Endothelial cell of umbilical vein (primary cell): Measurements from ENCODE around the gene FHIT. TPM values are rescaled to one million over a fixed set of nuclear protein-coding genes. Genes with fewer than 3 reads are reported as not detected.

Source experiments
- BruUV-seq: library from RNA; stranded (reverse); fragments of 400-500 nt; replicated peaks from 2 replicates; lab custom pipeline; 2021; lab: Mats Ljungman, UMichigan
- CTCF ChIA-PET: fragments of 300-600, 350-600 bp; sonication (Branson Sonifier 250); formaldehyde crosslinking; loops from one replicate; lab custom pipeline; 2021; ENCODE audit warnings: antibody characterized with exemption, inconsistent platforms; lab: Charles Lee
- POLR2A ChIA-PET: fragments of 300-600, 350-600 bp; sonication (Branson Sonifier 250); formaldehyde crosslinking; loops from one replicate; lab custom pipeline; 2021; ENCODE audit warnings: antibody characterized with exemption, inconsistent platforms; lab: Charles Lee
- DNase-seq: peaks from one replicate; pipeline ENCODE4 v3.0.0-alpha.2; 2011; ENCODE audit warnings: low read depth, low spot score
- FAIRE-seq: peaks from 2 replicates; lab custom pipeline; 2011; peaks lifted over from hg19 to GRCh38; lab: Jason Lieb, UNC
- H2AFZ ChIP-seq: 2 replicates; pipeline ENCODE4 v1.6.0; 2012; ENCODE audit warnings: low read depth, low read length, control low read depth, inconsistent platforms
- H3K27ac ChIP-seq: 2 replicates; pipeline ENCODE4 v1.5.1; 2011; ENCODE audit warnings: low read depth, mild to moderate bottlenecking, control low read depth, low read length, moderate library complexity; ENCODE audit not compliant: insufficient read depth
- H3K27me3 ChIP-seq, 2 experiments: 2 replicates each; pipeline versions ENCODE4 v1.6.0 to v1.6.1; 2011; ENCODE audit warnings: low read length in 2 of 2, mixed read lengths in 1 of 2; ENCODE audit not compliant: control insufficient read depth in 2 of 2, insufficient read depth in 2 of 2
- H3K36me3 ChIP-seq, 2 experiments: 2 replicates in 1 of 2; 3 replicates in 1 of 2; pipeline ENCODE4 v1.5.1; 2011; ENCODE audit warnings: low read length in 2 of 2, mild to moderate bottlenecking in 1 of 2, moderate library complexity in 1 of 2; ENCODE audit not compliant: control insufficient read depth in 2 of 2, insufficient read depth in 2 of 2; ENCODE audit errors: extremely low read depth in 1 of 2
- H3K4me1 ChIP-seq: 3 replicates; pipeline ENCODE4 v1.5.1; 2011; ENCODE audit warnings: mild to moderate bottlenecking, low read length; ENCODE audit not compliant: control insufficient read depth, insufficient read depth; ENCODE audit errors: extremely low read depth
- H3K4me2 ChIP-seq: 2 replicates; pipeline ENCODE4 v1.6.1; 2011; ENCODE audit warnings: low read length, control low read depth, mixed read lengths; ENCODE audit not compliant: insufficient read depth
- H3K4me3 ChIP-seq, 3 experiments: fragments of 200-600 bp in 1 of 3; sonication (generic), shearing (Covaris generic) in 1 of 3; replicated peaks in 1 of 3; 2 replicates each; pipeline ENCODE4 v1.5.1; 2011 to 2016; ENCODE audit warnings: control low read depth in 3 of 3, low read length in 3 of 3, mild to moderate bottlenecking in 2 of 3, inconsistent platforms in 1 of 3, low read depth in 1 of 3, moderate library complexity in 1 of 3; ENCODE audit not compliant: insufficient read depth in 1 of 3
- H3K79me2 ChIP-seq: 2 replicates; pipeline ENCODE4 v1.6.0; 2012; ENCODE audit warnings: low read length, inconsistent platforms; ENCODE audit not compliant: control insufficient read depth, insufficient read depth
- H3K9ac ChIP-seq: replicated peaks from 2 replicates; pipeline ENCODE3; 2011; ENCODE audit warnings: low read length, control low read depth; ENCODE audit not compliant: insufficient read depth; ENCODE audit errors: extremely low read depth
- H3K9me1 ChIP-seq: replicated peaks from 3 replicates; pipeline ENCODE4 v1.6.0; 2011; ENCODE audit warnings: mild to moderate bottlenecking, low read length; ENCODE audit not compliant: control insufficient read depth, insufficient read depth; ENCODE audit errors: extremely low read depth
- H3K9me3 ChIP-seq: replicated peaks from 2 replicates; pipeline ENCODE4 v1.5.1; 2012; ENCODE audit warnings: low read length, inconsistent platforms; ENCODE audit not compliant: control insufficient read depth, insufficient read depth
- H4K20me1 ChIP-seq: replicated peaks from 2 replicates; pipeline ENCODE3; 2011; ENCODE audit warnings: mild to moderate bottlenecking, low read length; ENCODE audit not compliant: control insufficient read depth, insufficient read depth; ENCODE audit errors: extremely low read depth
- EZH2 ChIP-seq: IDR thresholded peaks from 2 replicates; pipeline ENCODE4 v1.6.1; 2012; ENCODE audit warnings: borderline replicate concordance, low read depth, mild to moderate bottlenecking, moderate library complexity, low read length, inconsistent platforms; ENCODE audit not compliant: severe bottlenecking
- FOS ChIP-seq: IDR thresholded peaks from 2 replicates; pipeline ENCODE4 v1.6.1; 2011; ENCODE audit warnings: mild to moderate bottlenecking, low read length, moderate library complexity, borderline replicate concordance; ENCODE audit not compliant: insufficient read depth
- GATA2 ChIP-seq: IDR thresholded peaks from 2 replicates; pipeline ENCODE4 v1.7.0; 2011; ENCODE audit warnings: low read depth, mild to moderate bottlenecking, moderate library complexity, mixed read lengths, low read length; ENCODE audit not compliant: insufficient read length, insufficient read depth
- JUN ChIP-seq: IDR thresholded peaks from 2 replicates; pipeline ENCODE4 v1.6.1; 2011; ENCODE audit warnings: borderline replicate concordance, low read depth; ENCODE audit not compliant: insufficient read length, insufficient read depth
- MAX ChIP-seq: IDR thresholded peaks from 2 replicates; pipeline ENCODE4 v1.6.1; 2011; ENCODE audit not compliant: insufficient read depth, insufficient read length
- MYC ChIP-seq: IDR thresholded peaks from one replicate; pipeline ENCODE4 v1.6.1; 2011; ENCODE audit warnings: mild to moderate bottlenecking, low read depth, low read length
- POLR2A ChIP-seq: IDR thresholded peaks from 2 replicates; pipeline ENCODE4 v1.6.1; 2012; ENCODE audit warnings: low read depth, mild to moderate bottlenecking, control low read depth, low read length
- POLR2AphosphoS5 ChIP-seq: IDR thresholded peaks from 2 replicates; pipeline ENCODE4 v1.6.1; 2012; ENCODE audit warnings: low read depth, mild to moderate bottlenecking, control low read depth, low read length, moderate library complexity; ENCODE audit not compliant: insufficient read depth
- dilution Hi-C: fragments of 300-500 bp; cut with MboI; formaldehyde crosslinking; loops from one replicate; pipeline ENCODE4 v1.15.0; 2019; ENCODE audit warnings: low sequenced_read_pairs; ENCODE audit not compliant: extremely low pct_ligation_motif_present
- intact Hi-C: fragments of 100-400 bp; cut with micrococcal nuclease; formaldehyde crosslinking; loops from one replicate; pipeline ENCODE4 v1.10.0; 2022
- polyA plus RNA-seq, 4 experiments: library from polyadenylated mRNA; depleted of rRNA in 3 of 4; stranded (reverse) in 3 of 4; unstranded in 1 of 4; fragments of >200 nt; gene quantifications; 2 replicates each; pipeline versions ENCODE4 v1.2.1 to v1.2.3, GENCODE V29; 2011 to 2012; ENCODE audit warnings: missing spikeins in 1 of 4
- total RNA-seq: library from RNA; stranded (reverse); gene quantifications from 2 replicates; pipeline ENCODE4 v1.2.3, GENCODE V29; 2021
- TF ChIP-seq, protein P1 (sequence below), 2 donors: IDR thresholded peaks; 1 replicate in 1 of 2; 2 replicates in 1 of 2; pipeline ENCODE4 v1.5.1; 2011; ENCODE audit warnings: low read length in 2 of 2, mild to moderate bottlenecking in 2 of 2, moderate library complexity in 2 of 2, control low read depth in 1 of 2, inconsistent platforms in 1 of 2, low read depth in 1 of 2; ENCODE audit not compliant: insufficient read depth in 1 of 2; ENCODE audit errors: extremely low read depth in 1 of 2

FHIT gene
- total and polyA plus RNA-seq, 2 donors (not counting 3 experiments of a cell fraction or from before 2014, with no cell fraction given): 0.47 to 2.2 TPM

DNA sequence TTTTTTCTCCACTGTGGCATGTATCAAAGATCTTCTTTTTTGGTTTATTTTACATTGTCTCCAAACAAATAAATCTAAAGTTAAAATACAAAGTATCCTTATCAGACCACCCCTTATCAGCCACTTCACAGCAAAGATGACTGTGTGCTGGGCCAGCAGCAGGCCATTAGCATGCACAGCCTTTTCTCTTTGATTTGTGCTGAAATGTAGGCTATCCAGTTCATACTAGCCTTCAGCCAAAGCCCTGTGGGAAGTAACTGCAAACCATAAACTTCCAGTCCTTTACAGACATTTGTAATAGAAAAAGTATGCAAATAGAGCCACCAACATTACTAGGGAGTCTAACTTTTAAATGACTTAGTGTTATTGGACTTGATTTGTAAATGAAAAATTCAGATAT is 816.3 kb downstream of the FHIT start:
- POLR2A ChIA-PET: no interaction called here
- no peak overlapping the region for H3K4me2 ChIP-seq
- TF ChIP-seq MYC (no peak), JUN (no peak), GATA2 (no peak), POLR2A (no peak), FOS (no peak), POLR2AphosphoS5 (no peak), MAX (no peak), EZH2 (no peak)
- TF ChIP-seq, protein P1, sequence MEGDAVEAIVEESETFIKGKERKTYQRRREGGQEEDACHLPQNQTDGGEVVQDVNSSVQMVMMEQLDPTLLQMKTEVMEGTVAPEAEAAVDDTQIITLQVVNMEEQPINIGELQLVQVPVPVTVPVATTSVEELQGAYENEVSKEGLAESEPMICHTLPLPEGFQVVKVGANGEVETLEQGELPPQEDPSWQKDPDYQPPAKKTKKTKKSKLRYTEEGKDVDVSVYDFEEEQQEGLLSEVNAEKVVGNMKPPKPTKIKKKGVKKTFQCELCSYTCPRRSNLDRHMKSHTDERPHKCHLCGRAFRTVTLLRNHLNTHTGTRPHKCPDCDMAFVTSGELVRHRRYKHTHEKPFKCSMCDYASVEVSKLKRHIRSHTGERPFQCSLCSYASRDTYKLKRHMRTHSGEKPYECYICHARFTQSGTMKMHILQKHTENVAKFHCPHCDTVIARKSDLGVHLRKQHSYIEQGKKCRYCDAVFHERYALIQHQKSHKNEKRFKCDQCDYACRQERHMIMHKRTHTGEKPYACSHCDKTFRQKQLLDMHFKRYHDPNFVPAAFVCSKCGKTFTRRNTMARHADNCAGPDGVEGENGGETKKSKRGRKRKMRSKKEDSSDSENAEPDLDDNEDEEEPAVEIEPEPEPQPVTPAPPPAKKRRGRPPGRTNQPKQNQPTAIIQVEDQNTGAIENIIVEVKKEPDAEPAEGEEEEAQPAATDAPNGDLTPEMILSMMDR (IDR thresholded peaks at IDR 0.05; ENCODE audit: extremely low read depth in 1 of 2, insufficient read depth in 1 of 2, low read depth in 1 of 2, low read length in 2 of 2): no peak

More for the DNA sequence above, 816.3 kb downstream of the FHIT start:
- H3K9me1 ChIP-seq: no peaks in the 10 kb centered on the region
- no peak overlapping the region for H3K4me3 ChIP-seq
- no peak for FAIRE-seq
- H3K4me1 ChIP-seq: no peaks in the 10 kb centered on the region
- no peak overlapping the region for H2AFZ ChIP-seq
- dilution Hi-C loops: no loop called here
- no TSS peak for BruUV-seq
- no peaks in the 10 kb centered on the region for H3K79me2 ChIP-seq
- H4K20me1 ChIP-seq: no peaks in the 10 kb centered on the region
- no peaks in the 10 kb centered on the region for H3K36me3 ChIP-seq
- intact Hi-C loops: no loop called here
- CTCF ChIA-PET: no interaction called here
- no peak for DNase-seq
- H3K27me3 ChIP-seq: no peaks in the 10 kb centered on the region
- no peak overlapping the region for H3K9ac ChIP-seq
- no peaks in the 10 kb centered on the region for H3K9me3 ChIP-seq
- H3K27ac ChIP-seq: no peak overlapping the region
